HEK293T (cell line): Measurements from ENCODE around the gene FKBP5.

Source experiments
- CTCF ChIA-PET: fragments of 350-600 bp; formaldehyde crosslinking; extraction: SDS; loops from one replicate; lab custom pipeline; 2021; ENCODE audit warnings: antibody characterized with exemption, inconsistent platforms; lab: Yijun Ruan, JAX
- POLR2A ChIA-PET: fragments of 350-600 bp; formaldehyde crosslinking; extraction: SDS; loops from one replicate; lab custom pipeline; 2020; ENCODE audit warnings: antibody characterized with exemption, inconsistent platforms; lab: Yijun Ruan, JAX
- DNase-seq: peaks from one replicate; pipeline ENCODE4 v3.0.0; 2012; ENCODE audit warnings: mixed read lengths; ENCODE audit errors: extremely low spot score
- ARNT ChIP-seq: fragments of 450-650 bp; IDR thresholded peaks from 2 replicates; pipeline ENCODE4 v1.6.1; 2017; ENCODE audit warnings: mild to moderate bottlenecking
- BHLHE40 ChIP-seq: fragments of 450-650 bp; IDR thresholded peaks from 2 replicates; pipeline ENCODE4 v1.6.1; 2016; ENCODE audit warnings: mild to moderate bottlenecking, moderate library complexity, borderline replicate concordance
- CTBP1 ChIP-seq: fragments of 450-650 bp; IDR thresholded peaks from 2 replicates; pipeline ENCODE4 v1.6.1; 2016; ENCODE audit warnings: borderline replicate concordance
- ELF4 ChIP-seq: fragments of 450-650 bp; IDR thresholded peaks from 2 replicates; pipeline ENCODE4 v1.6.1; 2017; ENCODE audit warnings: antibody characterized with exemption
- FOXA1 ChIP-seq: fragments of 450-650 bp; IDR thresholded peaks from 2 replicates; pipeline ENCODE4 v1.6.1; 2016; ENCODE audit warnings: mild to moderate bottlenecking
- FOXK2 ChIP-seq: fragments of 450-650 bp; IDR thresholded peaks from 2 replicates; pipeline ENCODE4 v1.6.1; 2016; ENCODE audit warnings: mild to moderate bottlenecking
- FOXM1 ChIP-seq: fragments of 450-650 bp; IDR thresholded peaks from 2 replicates; pipeline ENCODE4 v1.6.1; 2017; ENCODE audit warnings: mild to moderate bottlenecking, borderline replicate concordance
- HDGF ChIP-seq: fragments of 450-650 bp; IDR thresholded peaks from 2 replicates; pipeline ENCODE4 v1.6.1; 2017; ENCODE audit warnings: antibody characterized with exemption, borderline replicate concordance
- L3MBTL2 ChIP-seq: fragments of 450-650 bp; conservative IDR thresholded peaks from 2 replicates; pipeline ENCODE4 v1.6.1; 2016; ENCODE audit warnings: mild to moderate bottlenecking
- LEF1 ChIP-seq: fragments of 450-650 bp; IDR thresholded peaks from 2 replicates; pipeline ENCODE4 v1.6.1; 2017; ENCODE audit warnings: mild to moderate bottlenecking, borderline replicate concordance
- NFRKB ChIP-seq: fragments of 450-650 bp; IDR thresholded peaks from 2 replicates; pipeline ENCODE4 v1.6.1; 2016; ENCODE audit warnings: mild to moderate bottlenecking, moderate library complexity
- PKNOX1 ChIP-seq: fragments of 450-650 bp; IDR thresholded peaks from 2 replicates; pipeline ENCODE4 v1.6.1; 2016
- SP1 ChIP-seq: fragments of 450-650 bp; IDR thresholded peaks from 2 replicates; pipeline ENCODE4 v1.6.1; 2017
- SUZ12 ChIP-seq: fragments of 450-650 bp; IDR thresholded peaks from 2 replicates; pipeline ENCODE4 v1.6.1; 2016; ENCODE audit warnings: mild to moderate bottlenecking
- TARDBP ChIP-seq: fragments of 450-650 bp; IDR thresholded peaks from 2 replicates; pipeline ENCODE4 v1.6.1; 2016
- ZNF384 ChIP-seq: fragments of 450-650 bp; IDR thresholded peaks from 2 replicates; pipeline ENCODE4 v1.6.1; 2016

Gene FKBP5

GRCh38 chr6:35668744-35669450 is 19.8 kb downstream of the FKBP5 start:
- TF ChIP-seq L3MBTL2 (no peak), FOXM1 (no peak), ARNT (no peak), LEF1 (no peak), FOXK2 (no peak), CTBP1 (no peak), TARDBP (no peak), HDGF (no peak), ZNF384 (no peak), BHLHE40 (no peak), SP1 (no peak)
- DNase-seq: no peak
- POLR2A ChIA-PET: no interaction called here
- CTCF ChIA-PET: interaction anchor here (0.6 kb wide), 1 partner anchor 380 kb away, joined by 5 read pairs; no protein-coding TSS in a partner anchor

DNA sequence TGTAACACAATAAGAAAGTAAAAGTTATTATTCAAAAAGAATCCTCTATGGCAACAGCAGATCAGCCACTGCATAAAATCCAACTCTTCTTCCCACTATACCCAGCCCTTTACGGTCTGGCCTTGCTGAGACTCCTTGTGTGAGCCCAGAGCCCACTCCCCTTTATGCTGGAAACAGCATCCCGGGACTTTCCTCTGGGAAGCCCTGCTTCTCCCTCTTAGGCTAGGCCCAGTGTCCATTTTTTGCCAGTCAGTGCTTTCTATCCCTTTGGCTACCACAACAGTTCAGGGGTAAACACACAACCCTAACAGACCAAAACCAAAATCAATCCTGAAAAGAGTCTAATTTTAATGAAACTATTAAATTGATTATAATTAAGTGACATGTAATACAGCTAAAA is 20.6 kb downstream of the FKBP5 start:
- CTCF ChIA-PET: interaction anchor here (0.6 to 1.2 kb wide), 2 partner anchors 13 to 380 kb away, joined by 5 read pairs; no protein-coding TSS in a partner anchor
- no peak for DNase-seq
- no peak for TF ChIP-seq PKNOX1
- no peak for TF ChIP-seq FOXA1
- no peak for TF ChIP-seq FOXM1
- TF ChIP-seq FOXK2: no peak
- no peak for TF ChIP-seq HDGF
- no peak for TF ChIP-seq BHLHE40
- no peak for TF ChIP-seq L3MBTL2
- no peak for TF ChIP-seq CTBP1
- TF ChIP-seq ELF4: no peak
- TF ChIP-seq TARDBP: no peak
- TF ChIP-seq NFRKB: no peak
- TF ChIP-seq ARNT: no peak
- TF ChIP-seq SP1: no peak
- TF ChIP-seq ZNF384: no peak
- no peak for TF ChIP-seq SUZ12
- POLR2A ChIA-PET: no interaction called here

GRCh38 chr6:35665573-35665972 is 23.1 kb downstream of the FKBP5 start:
- TF ChIP-seq LEF1: no peak
- no peak for TF ChIP-seq BHLHE40
- no peak for TF ChIP-seq NFRKB
- no peak for TF ChIP-seq FOXM1
- no peak for TF ChIP-seq FOXA1
- no peak for TF ChIP-seq ARNT
- TF ChIP-seq FOXK2: no peak
- no peak for TF ChIP-seq HDGF
- no peak for TF ChIP-seq CTBP1
- TF ChIP-seq SUZ12: no peak
- TF ChIP-seq ZNF384: no peak
- no peak for TF ChIP-seq ELF4
- no peak for TF ChIP-seq PKNOX1
- TF ChIP-seq TARDBP: no peak
- POLR2A ChIA-PET: no interaction called here
- DNase-seq: no peak
- CTCF ChIA-PET: no interaction called here

DNA sequence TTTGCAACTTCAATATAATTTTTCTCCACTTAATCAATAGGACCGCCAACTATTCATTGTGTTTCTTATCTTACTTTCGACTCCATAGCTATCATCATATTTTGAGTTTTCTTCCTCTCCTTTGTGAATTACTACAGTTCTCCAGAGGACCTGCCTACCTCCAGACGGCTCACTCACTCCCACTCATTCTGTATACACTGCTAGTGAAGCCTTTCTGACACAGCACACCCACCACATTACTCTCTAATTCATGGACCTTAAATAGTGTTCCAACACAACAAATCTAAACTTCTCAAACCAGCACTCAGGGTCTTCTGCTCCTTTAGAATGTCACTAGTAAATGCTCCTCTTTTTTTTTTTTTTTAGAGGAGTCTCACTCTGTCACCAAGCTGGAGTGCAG is 23.8 kb downstream of the FKBP5 start:
- no peak for DNase-seq
- no peak for TF ChIP-seq PKNOX1
- no peak for TF ChIP-seq ARNT
- no peak for TF ChIP-seq TARDBP
- no peak for TF ChIP-seq FOXK2
- TF ChIP-seq CTBP1: no peak
- TF ChIP-seq L3MBTL2: no peak
- no peak for TF ChIP-seq SUZ12
- TF ChIP-seq SP1: no peak
- TF ChIP-seq ZNF384: no peak
- no peak for TF ChIP-seq ELF4
- TF ChIP-seq NFRKB: no peak
- TF ChIP-seq LEF1: no peak
- no peak for TF ChIP-seq FOXA1
- no peak for TF ChIP-seq FOXM1
- no peak for TF ChIP-seq HDGF
- TF ChIP-seq BHLHE40: no peak
- ChIA-PET POLR2A (no interaction called here), CTCF (interaction anchor here (0.6 kb wide), 1 partner anchor 67 kb away, joined by 4 read pairs; no protein-coding TSS in a partner anchor)

GRCh38 chr6:35663447-35664235 is 25.1 kb downstream of the FKBP5 start:
- ChIA-PET CTCF (interaction anchor here (0.6 to 0.8 kb wide), 2 partner anchors 73 to 619 kb away, joined by 3 read pairs; no protein-coding TSS in a partner anchor), POLR2A (interaction anchor here (0.7 to 0.8 kb wide), 2 partner anchors 24 to 64 kb away, joined by 3 read pairs; no protein-coding TSS in a partner anchor)
- no peak for DNase-seq
- TF ChIP-seq ELF4: no peak
- no peak for TF ChIP-seq TARDBP
- no peak for TF ChIP-seq CTBP1
- no peak for TF ChIP-seq ARNT
- no peak for TF ChIP-seq SUZ12
- no peak for TF ChIP-seq L3MBTL2
- TF ChIP-seq PKNOX1: no peak
